Tibial artery (tissue), 4 donors: ENCODE measurements around the gene LMF2.

Experiments used
- DNase-seq, 2 donors: peaks; one replicate each; pipeline ENCODE4 v3.0.0-alpha.2; 2019
- H3K27ac ChIP-seq, 2 donors: fragments of 200-600 bp; sonication (generic) in 1 of 2; 1 replicate in 1 of 2; 2 replicates in 1 of 2; pipeline ENCODE4 v1.5.1; 2018 to 2019; ENCODE audit warnings: mild to moderate bottlenecking in 1 of 2
- H3K27me3 ChIP-seq, 2 donors: fragments of 200-600 bp; sonication (generic) in 1 of 2; one replicate each; pipeline versions ENCODE4 v1.5.1 to v1.6.0; 2016 to 2019
- H3K36me3 ChIP-seq, 3 donors: fragments of 200-600 bp; sonication (generic) in 2 of 3; one replicate each; pipeline ENCODE4 v1.5.1; 2016 to 2019; ENCODE audit warnings: mild to moderate bottlenecking in 2 of 3
- H3K4me1 ChIP-seq, 4 donors: fragments of 200-600 bp; sonication (generic) in 2 of 4; 1 replicate in 3 of 4; 2 replicates in 1 of 4; pipeline ENCODE4 v1.5.1; 2016 to 2019
- H3K4me3 ChIP-seq, 2 donors: fragments of 200-600 bp; sonication (generic) in 1 of 2; 1 replicate in 1 of 2; 2 replicates in 1 of 2; pipeline ENCODE4 v1.5.1; 2018 to 2019; ENCODE audit warnings: mild to moderate bottlenecking in 2 of 2
- H3K9me3 ChIP-seq, 3 donors: fragments of 200-600 bp; sonication (generic) in 1 of 3; one replicate each; pipeline ENCODE4 v1.5.1; 2016 to 2019
- intact Hi-C: fragments of 100-400 bp; cut with DNase I; formaldehyde crosslinking; loops from one replicate; pipeline ENCODE4 v1.15.0; 2023; ENCODE audit warnings: low total_unique reads
- TF ChIP-seq, protein P1 (sequence below), 2 experiments: fragments of 200-600 bp in 1 of 2; fragments of 450-650 bp in 1 of 2; IDR thresholded peaks; one replicate each; pipeline ENCODE4 v1.5.1; 2017 to 2019; ENCODE audit warnings: antibody characterized with exemption in 2 of 2, mild to moderate bottlenecking in 1 of 2, moderate library complexity in 1 of 2

LMF2 gene, protein sequence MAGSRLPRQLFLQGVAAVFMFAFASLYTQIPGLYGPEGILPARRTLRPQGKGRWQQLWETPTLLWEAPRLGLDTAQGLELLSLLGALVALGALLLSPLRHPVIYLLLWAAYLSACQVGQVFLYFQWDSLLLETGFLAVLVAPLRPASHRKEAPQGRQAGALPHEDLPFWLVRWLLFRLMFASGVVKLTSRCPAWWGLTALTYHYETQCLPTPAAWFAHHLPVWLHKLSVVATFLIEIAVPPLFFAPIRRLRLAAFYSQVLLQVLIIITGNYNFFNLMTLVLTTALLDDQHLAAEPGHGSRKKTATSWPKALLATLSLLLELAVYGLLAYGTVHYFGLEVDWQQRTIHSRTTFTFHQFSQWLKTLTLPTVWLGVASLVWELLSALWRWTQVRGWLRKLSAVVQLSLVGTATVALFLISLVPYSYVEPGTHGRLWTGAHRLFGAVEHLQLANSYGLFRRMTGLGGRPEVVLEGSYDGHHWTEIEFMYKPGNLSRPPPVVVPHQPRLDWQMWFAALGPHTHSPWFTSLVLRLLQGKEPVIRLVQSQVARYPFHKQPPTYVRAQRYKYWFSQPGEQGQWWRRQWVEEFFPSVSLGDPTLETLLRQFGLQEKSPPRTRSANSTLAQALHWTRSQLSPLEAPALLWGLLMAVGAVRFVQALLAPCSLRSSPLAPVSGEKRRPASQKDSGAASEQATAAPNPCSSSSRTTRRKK

DNA sequence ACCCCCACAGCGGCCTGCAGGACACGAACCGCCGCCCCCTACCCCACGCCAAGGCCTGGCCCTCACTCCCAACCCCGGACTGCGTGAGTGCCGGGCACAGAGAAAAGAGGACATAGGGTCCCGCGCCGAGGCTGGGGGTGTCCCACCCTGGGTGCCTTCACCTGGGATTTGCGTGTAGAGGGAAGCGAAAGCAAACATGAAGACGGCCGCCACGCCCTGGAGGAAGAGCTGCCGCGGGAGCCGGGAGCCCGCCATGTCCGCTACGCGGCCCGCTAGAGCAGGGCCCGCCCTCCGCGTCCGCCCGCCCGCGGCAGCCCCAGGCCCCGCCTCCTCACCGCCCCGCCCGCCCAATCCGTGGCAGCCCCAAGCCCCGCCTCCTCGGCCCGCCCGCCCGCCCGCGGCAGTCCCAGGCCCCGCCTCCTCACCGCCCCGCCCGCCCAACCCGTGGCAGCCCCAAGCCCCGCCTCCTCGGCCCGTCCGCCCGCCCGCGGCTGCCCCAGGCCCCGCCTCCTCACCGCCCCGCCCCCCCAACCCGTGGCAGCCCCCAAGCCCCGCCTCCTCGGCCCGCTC, at the start of gene LMF2:
LMF2 (minus strand) TSS at position 282 of the 570 bp plus-strand sequence; CDS start at position 255, 27 bp downstream.
- Histone ChIP-seq H3K36me3 (peaks cover 29 to 43% (median 30%) of the 10 kb centered on the region in 3 donors), H3K27me3 (no peaks in the 10 kb centered on the region), H3K4me3 (peak within 1 kb of the TSS; percentile 88 to 99), H3K4me1 (peaks cover 0 to 36% (median 19%) of the 10 kb centered on the region in 4 donors), H3K27ac (peak within 1 kb of the TSS; percentile 92 to 94), H3K9me3 (no peaks in the 10 kb centered on the region)
- DNase-seq: peak; percentile 81 to 95
- TF ChIP-seq, protein P1, sequence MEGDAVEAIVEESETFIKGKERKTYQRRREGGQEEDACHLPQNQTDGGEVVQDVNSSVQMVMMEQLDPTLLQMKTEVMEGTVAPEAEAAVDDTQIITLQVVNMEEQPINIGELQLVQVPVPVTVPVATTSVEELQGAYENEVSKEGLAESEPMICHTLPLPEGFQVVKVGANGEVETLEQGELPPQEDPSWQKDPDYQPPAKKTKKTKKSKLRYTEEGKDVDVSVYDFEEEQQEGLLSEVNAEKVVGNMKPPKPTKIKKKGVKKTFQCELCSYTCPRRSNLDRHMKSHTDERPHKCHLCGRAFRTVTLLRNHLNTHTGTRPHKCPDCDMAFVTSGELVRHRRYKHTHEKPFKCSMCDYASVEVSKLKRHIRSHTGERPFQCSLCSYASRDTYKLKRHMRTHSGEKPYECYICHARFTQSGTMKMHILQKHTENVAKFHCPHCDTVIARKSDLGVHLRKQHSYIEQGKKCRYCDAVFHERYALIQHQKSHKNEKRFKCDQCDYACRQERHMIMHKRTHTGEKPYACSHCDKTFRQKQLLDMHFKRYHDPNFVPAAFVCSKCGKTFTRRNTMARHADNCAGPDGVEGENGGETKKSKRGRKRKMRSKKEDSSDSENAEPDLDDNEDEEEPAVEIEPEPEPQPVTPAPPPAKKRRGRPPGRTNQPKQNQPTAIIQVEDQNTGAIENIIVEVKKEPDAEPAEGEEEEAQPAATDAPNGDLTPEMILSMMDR (IDR thresholded peaks at IDR 0.05): peak in 1 of 2 experiments; percentile 6
- intact Hi-C loops: loop anchor here (10.0 kb wide), 1 partner anchor 263 kb away; the partner anchor contains the start of gene TUBGCP6

DNA sequence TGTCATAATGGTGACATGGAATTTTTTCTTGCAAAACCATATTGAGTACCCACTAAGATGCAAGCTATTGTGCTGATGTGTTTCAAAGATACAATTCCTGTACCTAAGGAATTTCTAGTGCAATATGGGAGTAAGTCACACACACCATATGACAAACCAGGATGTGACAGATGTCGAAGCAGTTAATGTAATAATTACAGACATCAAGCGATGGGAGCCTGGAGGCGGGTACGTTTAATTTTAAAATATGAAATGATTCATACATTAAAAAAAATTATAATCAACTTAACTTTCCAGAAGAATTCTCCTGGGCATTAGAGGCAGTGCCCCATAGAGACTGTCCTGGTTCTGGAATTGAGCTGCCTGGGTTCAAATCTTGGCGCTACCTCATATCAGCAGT, 49.2 kb upstream of the LMF2 start:
- intact Hi-C loops: no loop called here

DNA sequence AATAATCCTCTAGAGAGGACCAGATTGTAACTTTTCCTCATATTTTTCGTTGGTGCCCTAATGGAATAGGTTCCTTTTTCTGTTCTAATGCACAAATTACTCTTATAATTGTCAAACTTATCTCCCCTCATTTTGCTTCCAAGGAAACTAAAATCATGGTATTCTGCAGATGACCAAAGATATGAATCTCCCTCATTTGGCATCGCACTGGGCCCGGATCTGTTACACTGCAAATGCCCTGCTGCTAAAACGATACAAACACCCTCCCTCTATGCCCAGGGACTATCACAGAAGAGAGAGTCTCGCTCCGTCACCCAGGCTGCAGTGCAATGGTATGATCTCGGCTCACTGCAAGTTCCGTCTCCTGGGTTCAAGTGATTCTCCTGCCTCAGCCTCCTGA, 45.8 kb upstream of the LMF2 start:
- no peak overlapping the region for H3K27ac ChIP-seq
- TF ChIP-seq, protein P1 (IDR thresholded peaks at IDR 0.05): no peak
- no peak for DNase-seq
- no peaks in the 10 kb centered on the region for H3K9me3 ChIP-seq
- intact Hi-C loops: no loop called here
- no peak overlapping the region for H3K4me3 ChIP-seq
- H3K27me3 ChIP-seq: peaks cover 0 to 51% of the 10 kb centered on the region in 2 donors
- peaks cover 0 to 8% (median 7%) of the 10 kb centered on the region in 4 donors for H3K4me1 ChIP-seq
- no peaks in the 10 kb centered on the region for H3K36me3 ChIP-seq

More for the DNA sequence above, 49.2 kb upstream of the LMF2 start:
- H3K27ac ChIP-seq: no peak overlapping the region
- H3K4me3 ChIP-seq: no peak overlapping the region
- DNase-seq: no peak
- H3K9me3 ChIP-seq: no peaks in the 10 kb centered on the region
- peaks cover 0 to 24% of the 10 kb centered on the region in 2 donors for H3K27me3 ChIP-seq
- TF ChIP-seq, protein P1 (IDR thresholded peaks at IDR 0.05): no peak
- H3K36me3 ChIP-seq: no peaks in the 10 kb centered on the region
- no peaks in the 10 kb centered on the region for H3K4me1 ChIP-seq

DNA sequence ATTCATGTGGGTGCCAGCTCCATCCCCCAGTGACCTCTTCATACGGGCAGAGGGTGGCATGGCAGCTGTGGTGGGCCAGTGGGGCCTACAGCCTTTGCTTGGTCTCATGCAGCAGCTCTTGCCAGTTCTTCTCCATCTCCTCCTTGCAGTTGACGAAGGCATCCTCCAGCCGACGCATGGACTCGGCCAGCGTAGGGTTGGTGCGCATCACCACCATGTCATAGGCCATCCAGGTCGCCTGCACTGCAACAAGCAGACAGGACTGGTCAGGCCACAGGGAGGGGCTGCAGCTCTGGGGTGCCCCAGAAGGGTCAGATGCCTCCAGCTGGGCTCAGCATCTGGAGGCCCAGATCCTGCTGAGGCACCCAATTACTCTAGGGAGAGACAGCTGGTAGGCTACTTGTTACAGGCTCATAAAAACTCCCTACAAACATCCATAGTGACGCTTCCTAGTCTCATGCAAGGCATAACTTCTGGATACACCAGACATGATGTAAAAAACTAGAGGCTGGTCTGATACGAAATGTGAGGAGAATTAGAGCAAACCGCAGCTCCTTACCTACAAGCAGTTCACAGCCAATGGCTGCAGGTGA, 43.8 kb upstream of the LMF2 start:
- no peak overlapping the region for H3K4me3 ChIP-seq
- DNase-seq: no peak
- H3K27me3 ChIP-seq: peaks cover 0 to 66% of the 10 kb centered on the region in 2 donors
- H3K4me1 ChIP-seq: peaks cover 0 to 21% (median 12%) of the 10 kb centered on the region in 4 donors
- TF ChIP-seq, protein P1 (IDR thresholded peaks at IDR 0.05): no peak
- H3K27ac ChIP-seq: no peak overlapping the region
- no peaks in the 10 kb centered on the region for H3K36me3 ChIP-seq
- H3K9me3 ChIP-seq: no peaks in the 10 kb centered on the region
- intact Hi-C loops: no loop called here

DNA sequence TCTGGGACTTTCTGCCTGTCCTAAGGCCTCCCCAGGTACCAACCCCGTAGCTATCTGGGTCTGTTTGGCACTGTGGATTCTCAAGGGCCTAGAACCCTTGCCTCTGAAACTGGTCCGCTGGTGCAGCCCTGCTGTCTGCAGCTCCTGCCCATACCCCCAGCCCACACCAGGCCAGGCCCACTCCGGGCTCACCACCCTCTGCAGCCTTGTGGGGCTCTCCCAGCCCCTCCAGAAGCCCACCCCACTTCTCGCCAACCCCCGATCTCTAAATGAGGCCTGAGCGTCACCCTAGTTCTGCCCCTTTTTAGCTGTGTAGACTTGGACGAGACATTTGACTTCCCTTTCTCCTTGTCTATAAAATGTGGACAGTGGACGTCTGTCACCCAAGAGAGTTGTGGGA, 42.9 kb upstream of the LMF2 start:
- peaks cover 0 to 21% (median 12%) of the 10 kb centered on the region in 4 donors for H3K4me1 ChIP-seq
- H3K36me3 ChIP-seq: no peaks in the 10 kb centered on the region
- TF ChIP-seq, protein P1 (IDR thresholded peaks at IDR 0.05): no peak
- no peak for DNase-seq
- no peak overlapping the region for H3K27ac ChIP-seq
- H3K27me3 ChIP-seq: peaks cover 0 to 74% of the 10 kb centered on the region in 2 donors
- intact Hi-C loops: no loop called here
- no peaks in the 10 kb centered on the region for H3K9me3 ChIP-seq
- H3K4me3 ChIP-seq: no peak overlapping the region
